ENCODE measurements around the gene USP27X.
A peak's percentile ranks its signal among the peaks of the same experiment; 100 is the strongest.

USP27X gene

DNA sequence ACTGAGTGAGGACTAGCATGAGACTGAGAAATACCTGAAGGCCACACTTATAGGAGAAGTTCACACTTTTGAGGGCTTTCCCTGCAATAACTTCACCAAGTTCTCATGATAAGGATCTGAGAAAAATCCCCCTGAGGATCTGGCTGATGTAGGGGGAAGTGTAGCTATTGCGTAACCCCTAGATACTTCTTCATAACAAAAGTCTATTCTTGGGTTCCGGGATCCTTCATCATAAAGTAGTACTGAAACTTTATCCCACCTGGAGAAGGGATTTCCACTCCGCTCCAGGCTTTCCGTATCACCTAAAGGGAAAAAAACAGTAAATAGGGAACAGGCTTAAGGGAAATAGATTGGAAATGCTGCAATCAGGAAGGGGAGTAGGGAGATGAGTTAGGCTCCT lies 13.3 kb downstream of the USP27X start:
- peak; percentile 9 for DNase-seq

DNA sequence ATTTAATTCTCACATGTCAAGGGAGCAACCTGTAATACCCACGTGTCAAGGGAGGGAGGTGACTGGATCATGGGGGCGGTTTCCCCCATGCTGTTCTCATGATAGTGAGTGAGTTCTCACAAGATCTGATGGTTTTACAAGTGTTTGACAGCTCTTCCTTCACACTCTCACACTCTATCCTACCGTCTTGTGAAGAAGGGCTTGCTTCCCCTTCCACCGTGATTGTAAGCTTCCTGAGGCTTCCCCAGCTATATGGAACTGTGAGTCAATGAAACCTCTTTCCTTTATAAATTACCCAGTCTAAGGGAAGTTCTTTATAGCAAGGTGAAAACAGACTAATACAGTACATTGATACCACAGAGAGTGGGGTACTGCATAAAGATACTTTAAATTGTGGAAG lies 17.7 kb downstream of the USP27X start:
- no peak for DNase-seq

GRCh38 chrX:49901048-49901447 lies 21.8 kb downstream of the USP27X start:
- DNase-seq = no peak

DNA sequence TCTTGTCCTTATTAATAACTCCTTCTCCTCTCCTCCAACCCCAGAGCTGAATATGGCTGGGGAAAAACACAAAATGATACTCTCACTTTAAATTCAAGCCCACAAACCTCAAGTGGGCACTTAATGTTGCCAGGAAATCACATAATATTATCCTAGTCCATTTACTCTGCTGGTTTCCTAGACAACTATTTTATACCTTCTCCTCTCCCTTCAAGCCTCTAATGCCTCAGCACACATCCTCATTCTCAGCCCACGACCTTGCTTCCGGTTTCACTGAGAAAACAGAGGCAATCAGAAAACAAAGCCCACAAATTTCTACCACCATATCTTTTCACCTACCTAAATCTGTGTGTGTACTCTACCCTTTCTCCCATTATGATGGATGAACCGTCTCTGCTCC lies 31.1 kb downstream of the USP27X start:
- DNase-seq = no peak

DNA sequence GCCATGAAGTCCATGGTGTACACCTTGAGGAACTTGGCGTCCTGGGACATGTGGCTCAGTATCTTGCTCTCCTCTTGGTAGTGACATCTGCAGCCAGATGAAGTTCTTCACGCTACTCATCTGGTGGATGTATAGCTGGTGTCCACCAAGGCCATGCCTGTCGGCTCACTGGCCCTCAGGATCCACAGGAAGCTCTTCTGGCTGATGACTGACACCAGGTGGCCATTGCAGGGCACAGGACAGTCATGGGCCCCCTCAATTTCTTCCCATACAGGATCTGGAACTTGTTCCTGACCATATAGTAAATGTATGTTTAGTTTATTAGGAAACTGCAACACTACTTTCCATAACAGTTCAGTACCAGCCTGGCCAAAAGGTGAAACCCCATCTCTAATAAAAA lies 32.8 kb downstream of the USP27X start:
- DNase-seq = no peak

GRCh38 chrX:49912861-49913260 lies 33.6 kb downstream of the USP27X start:
- DNase-seq = no peak

DNA sequence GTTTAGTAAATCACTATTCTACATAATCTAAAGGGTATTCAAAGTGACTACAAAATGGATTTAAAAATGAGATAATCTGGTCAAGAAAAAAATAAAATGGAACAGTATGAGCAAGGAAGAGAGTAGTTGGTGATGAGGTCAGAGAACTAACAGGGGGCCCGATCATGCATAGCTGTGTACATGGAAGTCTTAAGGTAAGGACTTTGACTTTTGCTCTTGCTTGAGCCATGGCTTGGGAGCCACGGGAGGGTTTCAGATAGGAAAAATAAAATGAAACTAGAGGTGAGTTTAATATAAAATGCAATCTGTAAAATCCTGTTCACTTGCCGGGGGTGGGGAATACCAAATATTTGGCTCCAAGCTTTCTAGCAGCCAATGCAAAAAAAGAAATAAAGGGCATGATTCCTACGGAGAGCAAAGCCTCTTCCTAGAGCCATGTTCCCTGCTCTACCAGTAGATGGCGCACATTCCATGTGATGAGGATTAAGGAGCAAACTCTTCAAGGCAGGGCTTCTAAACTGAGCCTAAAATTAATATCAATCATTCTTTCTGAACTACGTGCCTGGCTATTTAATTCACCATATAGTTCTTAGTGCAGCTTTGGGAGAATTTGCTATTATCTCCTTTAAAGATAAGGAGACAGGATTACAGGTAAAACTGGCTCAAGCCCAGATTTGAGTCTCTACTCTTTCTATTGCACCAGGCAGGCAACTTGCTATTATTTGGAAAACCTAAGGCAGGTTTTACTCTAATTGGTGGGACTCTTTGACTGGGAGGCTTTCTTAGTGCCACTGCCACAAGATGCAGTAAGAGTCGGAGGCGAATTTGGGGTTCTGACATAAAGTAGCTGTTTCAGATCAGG lies 36.3 kb downstream of the USP27X start:
- peak; percentile 76 for DNase-seq

DNA sequence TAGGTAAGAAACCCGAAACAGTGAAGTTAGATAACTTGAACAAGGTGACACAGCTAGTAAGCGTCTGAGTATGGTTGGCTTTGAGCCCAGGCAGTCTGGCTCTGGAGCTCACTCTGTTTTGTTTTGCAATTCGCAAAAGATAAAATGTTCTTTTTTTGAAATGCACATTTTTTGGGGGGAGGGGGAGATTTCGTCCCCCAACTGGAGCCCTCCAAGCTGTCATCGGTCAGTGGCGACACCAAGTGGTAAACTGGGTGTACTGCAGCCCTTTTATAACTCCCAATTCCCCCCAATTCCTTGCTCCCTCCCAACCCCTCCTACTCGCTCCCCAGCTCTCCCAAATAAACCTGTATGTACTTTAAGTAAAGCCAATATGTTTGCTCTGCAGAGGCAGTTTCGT lies 40.3 kb downstream of the USP27X start:
- DNase-seq = peak; percentile 40

- DNase-seq = peak; percentile 49
Measured at GRCh38 chrX:49921109-49921508, 41.8 kb downstream of the USP27X start.

DNA sequence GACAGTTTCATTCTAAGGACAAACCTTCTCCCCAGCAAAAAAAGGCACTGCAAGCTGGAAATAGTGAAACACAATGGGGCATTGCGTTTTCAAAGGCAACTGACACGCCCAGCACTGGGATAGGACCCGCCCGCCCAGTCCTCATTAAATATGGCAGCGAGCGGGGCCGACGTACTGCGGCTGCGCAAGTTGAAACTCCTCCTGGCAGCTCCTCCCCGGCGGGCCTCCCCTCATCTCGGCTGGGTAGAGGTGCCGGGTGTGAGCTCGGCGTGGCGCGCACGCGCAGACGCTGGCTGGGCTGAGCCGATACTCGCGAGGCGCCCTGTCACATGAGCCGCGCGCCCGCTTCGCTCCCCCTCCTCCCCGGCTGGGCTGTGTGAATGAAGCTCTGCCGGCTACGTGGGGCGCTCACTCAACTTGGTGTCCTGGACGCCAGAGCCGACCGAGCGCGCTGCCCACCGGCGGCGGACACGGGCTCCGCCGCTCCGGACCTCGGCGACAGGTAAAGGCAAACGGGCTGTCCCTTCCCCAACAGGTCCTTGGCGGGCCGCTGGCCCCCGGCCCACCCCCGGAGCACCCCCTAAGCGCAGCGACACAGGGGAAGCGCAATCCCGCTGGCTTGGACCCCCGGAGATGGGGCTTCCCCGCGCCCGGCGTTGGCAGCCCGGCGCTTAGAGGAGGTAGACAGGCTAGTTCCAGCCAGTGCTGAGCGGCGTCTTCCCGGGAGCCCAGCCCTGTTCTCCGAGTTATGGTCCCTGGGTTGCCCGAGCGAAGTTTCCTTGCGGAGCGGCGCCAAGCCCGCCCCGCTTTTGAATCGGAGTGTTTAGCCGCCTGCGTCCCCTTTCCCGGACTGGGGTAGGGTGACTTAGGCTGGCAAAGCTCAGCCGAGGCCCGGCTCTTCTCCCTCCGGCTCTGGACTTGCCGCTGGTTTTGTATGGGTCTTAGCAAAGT lies 43.3 kb downstream of the USP27X start, which contains the start of gene CLCN5:
Gene CLCN5, plus strand, starts transcription at position 306 of the 951 bp plus-strand sequence. CDS start 2,703 bp downstream, outside the sequence.
- DNase-seq = peak; percentile 93

DNA sequence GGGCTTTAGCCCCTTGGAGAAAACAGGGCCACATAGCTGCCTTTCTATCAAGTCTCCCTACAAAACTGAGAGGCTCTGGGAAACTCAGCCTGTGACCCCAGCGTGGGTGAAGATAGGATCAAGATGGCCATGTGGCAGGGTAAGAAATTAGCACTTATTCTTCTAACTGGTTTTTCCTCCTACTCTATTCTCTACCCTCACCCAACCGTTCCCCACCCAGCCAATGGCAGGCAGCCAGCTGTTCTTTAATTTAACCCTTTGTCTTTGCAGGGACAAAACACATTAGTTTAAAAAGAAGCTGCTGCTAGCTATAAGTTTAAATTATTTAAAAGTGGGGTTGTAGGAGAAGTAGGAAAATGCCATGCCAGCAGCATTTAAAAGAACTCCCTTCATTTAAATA lies 45.9 kb downstream of the USP27X start:
- DNase-seq = peak; percentile 70

DNA sequence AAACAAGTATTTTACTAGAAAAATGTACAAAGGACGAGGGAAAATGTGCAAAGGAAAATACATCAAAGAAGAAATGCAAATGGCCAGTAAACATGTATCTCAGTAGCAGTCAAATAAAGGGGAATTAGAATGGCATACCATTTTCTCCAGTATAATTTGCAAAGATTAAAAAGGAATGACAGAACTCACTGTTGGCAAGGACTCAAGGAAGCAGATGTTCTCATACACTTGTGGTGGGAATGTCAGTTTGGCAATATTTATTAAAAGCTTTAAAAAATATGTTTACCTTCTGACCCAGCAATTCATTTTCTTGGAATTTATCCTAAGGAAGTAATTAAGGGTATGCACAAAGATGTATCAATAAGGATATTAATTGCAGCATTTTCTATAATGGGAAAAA lies 50.8 kb downstream of the USP27X start:
- no peak for DNase-seq
